ENCODE results near the gene ZFYVE28. TPM values are rescaled to one million over a fixed set of nuclear protein-coding genes. Genes with fewer than 3 reads are reported as not detected.

The ZFYVE28 gene
- total and polyA plus RNA-seq, 10 of the 15 experiments (the other 5 are each of a cell fraction or from before 2014, with no cell fraction given) = 0.06 to 1.9 (median 0.22) TPM; not detected in 1

DNA sequence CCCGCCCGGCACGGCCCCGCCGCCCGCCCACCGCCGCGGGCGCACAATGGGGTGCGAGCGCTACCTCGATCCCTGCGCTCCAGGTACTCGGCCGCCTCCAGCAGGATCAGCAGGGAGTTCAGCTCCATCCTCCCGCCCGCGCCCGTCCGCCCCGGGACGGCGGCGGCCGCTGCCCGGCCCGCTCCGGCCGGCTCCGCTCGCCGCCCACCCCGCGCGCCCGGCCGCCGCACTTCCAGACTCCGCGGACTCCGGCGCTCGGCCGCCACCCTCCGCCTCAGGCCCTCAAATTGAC, 156.6 kb downstream of the ZFYVE28 start, which contains the start of gene MXD4 (continued):
- TF ChIP-seq FOXM1 (IDR thresholded peaks at IDR 0.05; ENCODE audit: low read depth, low read length) (no peak), SMC3 (IDR thresholded peaks at IDR 0.05; ENCODE audit: borderline replicate concordance, low read length) (no peak), RAD21 (IDR thresholded peaks at IDR 0.05; ENCODE audit: insufficient read depth, low read depth, low read length) (no peak), LARP7 (IDR thresholded peaks at IDR 0.05) (peak; percentile 50; the same call in 1 of the 2 replicates), EED (IDR thresholded peaks at IDR 0.05; ENCODE audit: low read depth) (no peak)

DNA sequence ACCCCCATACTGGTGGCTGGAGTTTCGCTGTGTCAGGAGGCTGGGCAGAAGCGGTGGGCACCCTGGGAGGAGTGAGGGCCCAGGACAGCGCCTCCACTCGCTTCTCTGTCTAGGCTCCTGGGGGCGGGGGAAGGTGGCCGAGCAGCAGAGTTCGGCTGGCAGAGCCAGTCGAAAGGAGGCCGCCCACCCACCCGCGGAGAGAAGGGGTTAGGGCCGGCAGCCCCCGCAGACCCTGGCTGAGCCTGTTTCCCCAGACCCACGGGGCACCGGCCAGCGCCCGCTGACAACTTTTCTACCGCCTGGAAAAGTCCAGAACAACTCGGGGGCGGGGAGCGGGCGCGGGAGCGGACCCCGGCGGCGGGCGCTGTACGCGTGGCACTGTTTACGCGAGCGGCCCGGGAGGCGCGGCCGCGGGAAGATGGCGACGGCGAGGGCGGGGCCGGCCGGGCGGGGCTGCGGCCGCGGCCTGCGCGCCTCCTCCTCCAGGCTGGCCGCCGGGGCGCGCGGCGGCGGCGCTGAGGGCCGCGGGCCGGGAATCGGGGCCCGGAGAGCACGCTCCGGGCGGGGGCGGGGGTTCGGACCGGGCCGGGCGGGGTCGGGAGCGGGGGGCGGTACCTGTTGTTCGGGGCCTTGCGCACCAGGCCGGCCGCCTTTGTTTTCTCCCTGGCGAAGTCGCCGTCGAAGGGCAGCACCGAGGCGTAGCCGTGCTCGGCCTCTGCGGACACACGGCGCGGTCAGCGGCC, 157.2 kb downstream of the ZFYVE28 start:
- intact Hi-C loops (cut with micrococcal nuclease; ENCODE audit: unreplicated experiment) (loop anchor here (10.0 kb wide), 1 partner anchor 814 kb away; the partner anchor contains the start of genes HTT and HTT-AS), in situ Hi-C loops (cut with MboI) (no loop called here)
- no peaks in the 10 kb centered on the region; the same call in 1 of the 2 replicates for H3K4me1 ChIP-seq (ENCODE audit: control insufficient read depth, insufficient read depth, low read length)
- no peaks in the 10 kb centered on the region for H3K27me3 ChIP-seq (replicated peaks in 1 of 2; ENCODE audit: control insufficient read depth in 2 of 2, insufficient read depth in 2 of 2, low read length in 1 of 2)
- peak; percentile 10; the same call in 1 of the 3 replicates for ATAC-seq
- no peak for DNase-seq (ENCODE audit: low read depth, low spot score)
- H3K9ac ChIP-seq (ENCODE audit: control insufficient read depth, insufficient read depth, low read length) = peak overlapping the region; percentile 73
- H2AFZ ChIP-seq (ENCODE audit: control insufficient read depth, low read depth, low read length) = peak overlapping the region; percentile 71
- no TSS peak for BruUV-seq (replicated peaks)
- no peaks in the 10 kb centered on the region; the same call in 1 of the 2 replicates for H4K20me1 ChIP-seq (ENCODE audit: control insufficient read depth, insufficient read depth)
- ChIA-PET POLR2A (interaction anchor here (1.0 to 1.3 kb wide), 3 partner anchors 19 to 154 kb away, joined by 5 to 19 read pairs (median 11); partner anchors contain the start of genes HAUS3 and POLN), RAD21 (ENCODE audit: unreplicated experiment) (interaction anchor here (0.9 to 1.7 kb wide), 5 partner anchors 11 to 154 kb away, joined by 4 to 15 read pairs (median 11); no protein-coding TSS in a partner anchor), CTCF (interaction anchor here (1.0 kb wide), 1 partner anchor 152 kb away, joined by 6 read pairs; no protein-coding TSS in a partner anchor), SMC1A (ENCODE audit: uncharacterized antibody, unreplicated experiment) (interaction anchor here (1.0 to 1.1 kb wide), 2 partner anchors 21 to 23 kb away, joined by 5 read pairs; no protein-coding TSS in a partner anchor)
- H3K4me2 ChIP-seq (ENCODE audit: control insufficient read depth, insufficient read depth) = peak overlapping the region; percentile 89
- peak overlapping the region; percentile 61 for H3K27ac ChIP-seq (ENCODE audit: control insufficient read depth, insufficient read depth)
- 2% methylated on average over 29 of the region's 91 CpGs for WGBS (ENCODE audit: insufficient coverage, insufficient replicate concordance, low lambda C conversion rate, missing lambda C conversion rate)
- peak overlapping the region; percentile 88 for H3K4me3 ChIP-seq
- H3K79me2 ChIP-seq (ENCODE audit: control insufficient read depth, insufficient read depth, low read length) = peaks cover 10% of the 10 kb centered on the region
- no peak for FAIRE-seq
- no peaks in the 10 kb centered on the region for H3K9me3 ChIP-seq (replicated peaks; ENCODE audit: control insufficient read depth, insufficient read depth, low read length)
- no peaks in the 10 kb centered on the region; a peak in 1 of 4 replicates for H3K36me3 ChIP-seq (ENCODE audit: control insufficient read depth in 2 of 2, insufficient read depth in 2 of 2, low read length in 1 of 2)
- no peak for TF ChIP-seq CBX3 (IDR thresholded peaks at IDR 0.05; ENCODE audit: borderline replicate concordance, low read depth)
- peak; percentile 16; the same call in 1 of the 2 replicates for TF ChIP-seq IKZF1 (conservative IDR thresholded peaks at IDR 0.05)
- TF ChIP-seq POLR2A (IDR thresholded peaks at IDR 0.05; ENCODE audit: low read depth, low read length) = peak; percentile 12; the same call in 1 of the 2 replicates
- no peak for TF ChIP-seq TARDBP (IDR thresholded peaks at IDR 0.05; ENCODE audit: borderline replicate concordance)
- TF ChIP-seq BACH1 (IDR thresholded peaks at IDR 0.05; ENCODE audit: borderline replicate concordance) = peak; percentile 29
- no peak for TF ChIP-seq KDM1A (IDR thresholded peaks at IDR 0.05; ENCODE audit: borderline replicate concordance)
- TF ChIP-seq FOXK2 (IDR thresholded peaks at IDR 0.05) = no peak
- no peak for TF ChIP-seq TCF12 (IDR thresholded peaks at IDR 0.05; ENCODE audit: low read depth, low read length)
- peak; percentile 45; the same call in 1 of the 2 replicates for TF ChIP-seq RB1 (IDR thresholded peaks at IDR 0.05; ENCODE audit: borderline replicate concordance)
- TF ChIP-seq, protein P1, sequence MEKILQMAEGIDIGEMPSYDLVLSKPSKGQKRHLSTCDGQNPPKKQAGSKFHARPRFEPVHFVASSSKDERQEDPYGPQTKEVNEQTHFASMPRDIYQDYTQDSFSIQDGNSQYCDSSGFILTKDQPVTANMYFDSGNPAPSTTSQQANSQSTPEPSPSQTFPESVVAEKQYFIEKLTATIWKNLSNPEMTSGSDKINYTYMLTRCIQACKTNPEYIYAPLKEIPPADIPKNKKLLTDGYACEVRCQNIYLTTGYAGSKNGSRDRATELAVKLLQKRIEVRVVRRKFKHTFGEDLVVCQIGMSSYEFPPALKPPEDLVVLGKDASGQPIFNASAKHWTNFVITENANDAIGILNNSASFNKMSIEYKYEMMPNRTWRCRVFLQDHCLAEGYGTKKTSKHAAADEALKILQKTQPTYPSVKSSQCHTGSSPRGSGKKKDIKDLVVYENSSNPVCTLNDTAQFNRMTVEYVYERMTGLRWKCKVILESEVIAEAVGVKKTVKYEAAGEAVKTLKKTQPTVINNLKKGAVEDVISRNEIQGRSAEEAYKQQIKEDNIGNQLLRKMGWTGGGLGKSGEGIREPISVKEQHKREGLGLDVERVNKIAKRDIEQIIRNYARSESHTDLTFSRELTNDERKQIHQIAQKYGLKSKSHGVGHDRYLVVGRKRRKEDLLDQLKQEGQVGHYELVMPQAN (conservative IDR thresholded peaks at IDR 0.05) = peak; percentile 85; the same call in 1 of the 2 replicates
- peak; percentile 89 for TF ChIP-seq YY1 (IDR thresholded peaks at IDR 0.05; ENCODE audit: low read depth, low read length)
- TF ChIP-seq, protein P2, sequence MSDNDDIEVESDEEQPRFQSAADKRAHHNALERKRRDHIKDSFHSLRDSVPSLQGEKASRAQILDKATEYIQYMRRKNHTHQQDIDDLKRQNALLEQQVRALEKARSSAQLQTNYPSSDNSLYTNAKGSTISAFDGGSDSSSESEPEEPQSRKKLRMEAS (IDR thresholded peaks at IDR 0.05; ENCODE audit: low read depth, low read length) = peak; percentile 57
- peak; percentile 58; the same call in 1 of the 2 replicates for TF ChIP-seq SMARCA5 (IDR thresholded peaks at IDR 0.05)
- TF ChIP-seq, protein P3, sequence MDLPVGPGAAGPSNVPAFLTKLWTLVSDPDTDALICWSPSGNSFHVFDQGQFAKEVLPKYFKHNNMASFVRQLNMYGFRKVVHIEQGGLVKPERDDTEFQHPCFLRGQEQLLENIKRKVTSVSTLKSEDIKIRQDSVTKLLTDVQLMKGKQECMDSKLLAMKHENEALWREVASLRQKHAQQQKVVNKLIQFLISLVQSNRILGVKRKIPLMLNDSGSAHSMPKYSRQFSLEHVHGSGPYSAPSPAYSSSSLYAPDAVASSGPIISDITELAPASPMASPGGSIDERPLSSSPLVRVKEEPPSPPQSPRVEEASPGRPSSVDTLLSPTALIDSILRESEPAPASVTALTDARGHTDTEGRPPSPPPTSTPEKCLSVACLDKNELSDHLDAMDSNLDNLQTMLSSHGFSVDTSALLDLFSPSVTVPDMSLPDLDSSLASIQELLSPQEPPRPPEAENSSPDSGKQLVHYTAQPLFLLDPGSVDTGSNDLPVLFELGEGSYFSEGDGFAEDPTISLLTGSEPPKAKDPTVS (IDR thresholded peaks at IDR 0.05; ENCODE audit: low read depth, low read length) = peak; percentile 78
- TF ChIP-seq SIN3A (IDR thresholded peaks at IDR 0.05; ENCODE audit: low read depth, low read length) = peak; percentile 82
- no peak for TF ChIP-seq ESRRA (IDR thresholded peaks at IDR 0.05; ENCODE audit: low read length)

All from GM12878 (cell line).